ENCODE measurements around the gene CCDC187.

- TF ChIP-seq YY1 (IDR thresholded peaks at IDR 0.05; ENCODE audit: insufficient read depth, insufficient read length) (no peak), ZNF274 (IDR thresholded peaks at IDR 0.05; ENCODE audit: low read depth, low read length) (no peak), SUZ12 (IDR thresholded peaks at IDR 0.05; ENCODE audit: extremely low read depth, insufficient read depth, insufficient read length) (no peak)
Observed at GRCh38 chr9:136212345-136212950, 91.4 kb downstream of the CCDC187 start.

All from NT2/D1 (cell line).